Esophagus muscularis mucosa (tissue), 4 donors: ENCODE results near the gene ZSWIM1.

Experiments
- EP300 ChIP-seq: sonication (generic); formaldehyde crosslinking; IDR thresholded peaks from one replicate; pipeline ENCODE4 v1.6.1; 2017; ENCODE audit warnings: antibody characterized with exemption
- POLR2A ChIP-seq: fragments of 450-650 bp; IDR thresholded peaks from one replicate; pipeline ENCODE4 v1.6.1; 2017; ENCODE audit warnings: antibody characterized with exemption, moderate library complexity, mild to moderate bottlenecking, low read depth
- POLR2AphosphoS5 ChIP-seq, 2 donors: sonication (generic); formaldehyde crosslinking; IDR thresholded peaks; one replicate each; pipeline ENCODE4 v1.6.1; 2017; ENCODE audit warnings: antibody characterized with exemption in 2 of 2
- TF ChIP-seq, protein P1 (sequence below), 3 experiments: fragments of 200-600 bp in 2 of 3; fragments of 450-650 bp in 1 of 3; sonication (generic) in 2 of 3; IDR thresholded peaks; one replicate each; pipeline ENCODE4 v1.5.1; 2017 to 2019; ENCODE audit warnings: antibody characterized with exemption in 3 of 3, mild to moderate bottlenecking in 2 of 3, moderate library complexity in 1 of 3

DNA sequence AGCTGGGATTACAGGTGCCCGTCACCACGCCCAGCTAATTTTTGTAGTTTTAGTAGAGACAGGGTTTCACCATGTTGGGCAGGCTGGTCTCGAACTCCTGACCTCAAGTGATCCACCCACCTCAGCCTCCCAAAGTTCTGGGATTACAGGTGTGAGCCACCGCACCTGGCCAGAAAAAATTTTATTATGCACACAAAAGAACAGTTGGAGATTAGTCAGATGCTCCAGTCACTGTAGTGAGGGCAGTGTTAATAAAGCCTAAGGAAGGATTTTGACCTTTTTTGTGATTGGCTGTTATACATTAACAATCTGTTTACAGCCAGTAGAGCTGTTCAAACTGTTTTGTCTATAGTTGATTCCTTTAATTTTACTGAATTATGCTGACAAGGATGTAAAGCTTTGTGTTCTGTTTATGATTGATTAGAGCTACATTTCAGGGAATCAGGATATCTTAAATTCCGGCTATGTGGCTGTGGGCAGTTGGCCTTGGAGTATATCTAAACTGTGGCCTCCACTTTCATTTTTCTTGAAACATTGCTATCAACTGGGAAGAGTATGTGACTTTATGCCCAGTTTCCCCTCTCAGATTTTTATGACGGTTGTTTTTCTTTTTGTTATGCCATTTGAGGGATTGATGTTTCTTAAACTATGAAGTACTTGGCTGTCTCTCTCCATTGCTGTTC is 13.8 kb upstream of the ZSWIM1 start:
- TF ChIP-seq, protein P1, sequence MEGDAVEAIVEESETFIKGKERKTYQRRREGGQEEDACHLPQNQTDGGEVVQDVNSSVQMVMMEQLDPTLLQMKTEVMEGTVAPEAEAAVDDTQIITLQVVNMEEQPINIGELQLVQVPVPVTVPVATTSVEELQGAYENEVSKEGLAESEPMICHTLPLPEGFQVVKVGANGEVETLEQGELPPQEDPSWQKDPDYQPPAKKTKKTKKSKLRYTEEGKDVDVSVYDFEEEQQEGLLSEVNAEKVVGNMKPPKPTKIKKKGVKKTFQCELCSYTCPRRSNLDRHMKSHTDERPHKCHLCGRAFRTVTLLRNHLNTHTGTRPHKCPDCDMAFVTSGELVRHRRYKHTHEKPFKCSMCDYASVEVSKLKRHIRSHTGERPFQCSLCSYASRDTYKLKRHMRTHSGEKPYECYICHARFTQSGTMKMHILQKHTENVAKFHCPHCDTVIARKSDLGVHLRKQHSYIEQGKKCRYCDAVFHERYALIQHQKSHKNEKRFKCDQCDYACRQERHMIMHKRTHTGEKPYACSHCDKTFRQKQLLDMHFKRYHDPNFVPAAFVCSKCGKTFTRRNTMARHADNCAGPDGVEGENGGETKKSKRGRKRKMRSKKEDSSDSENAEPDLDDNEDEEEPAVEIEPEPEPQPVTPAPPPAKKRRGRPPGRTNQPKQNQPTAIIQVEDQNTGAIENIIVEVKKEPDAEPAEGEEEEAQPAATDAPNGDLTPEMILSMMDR (IDR thresholded peaks at IDR 0.05) = no peak
- TF ChIP-seq EP300 = no peak
- no peak for TF ChIP-seq POLR2A
- TF ChIP-seq POLR2AphosphoS5 (IDR thresholded peaks at IDR 0.05) = no peak
